ENCODE data around the gene PLCG2.
"Not testable (repeated sequence)": the region's sequence is repeated elsewhere in the genome, so short reads cannot be mapped to it uniquely, and the experiment has no call there.

Gene PLCG2

GRCh38 chr16:81846105-81846504 is 67.0 kb downstream of the PLCG2 start:
- peak; percentile 79 for DNase-seq (ENCODE audit: low read depth)

GRCh38 chr16:81848306-81848853 is 69.3 kb downstream of the PLCG2 start:
- DNase-seq (ENCODE audit: low read depth) = no peak

GRCh38 chr16:81850197-81850944 is 71.3 kb downstream of the PLCG2 start:
- no peak for DNase-seq (ENCODE audit: low read depth)

- no peak for DNase-seq (ENCODE audit: low read depth)
Observed at GRCh38 chr16:81852347-81852746, 73.3 kb downstream of the PLCG2 start.

GRCh38 chr16:81855552-81856153 is 76.6 kb downstream of the PLCG2 start:
- no peak for DNase-seq (ENCODE audit: low read depth)

- DNase-seq (ENCODE audit: low read depth) = no peak
Observed at GRCh38 chr16:81860287-81861266, 81.5 kb downstream of the PLCG2 start.

DNA sequence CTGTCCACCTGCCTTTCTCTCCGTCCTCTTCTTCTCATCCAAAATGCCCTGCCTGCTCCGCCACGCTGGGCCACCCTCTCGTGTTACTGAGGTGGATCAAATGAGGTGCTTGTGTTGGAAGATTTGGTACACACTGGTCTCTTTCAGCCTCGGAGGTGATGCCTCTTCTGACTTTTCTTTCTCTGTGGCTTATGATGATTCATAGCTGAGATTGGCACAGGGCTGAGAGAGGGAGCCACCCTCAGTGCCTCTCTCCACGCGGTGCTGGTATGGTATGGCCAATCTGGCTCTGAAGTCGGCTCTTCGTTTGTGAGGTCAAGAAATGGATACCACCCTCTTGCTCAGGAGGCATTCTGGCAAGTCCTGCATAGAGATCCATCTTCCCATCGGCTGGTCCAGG is 82.4 kb downstream of the PLCG2 start:
- DNase-seq (ENCODE audit: low read depth) = peak; percentile 30

- DNase-seq (ENCODE audit: low read depth) = no peak
Observed at GRCh38 chr16:81861915-81862314, 82.8 kb downstream of the PLCG2 start.

- no peak for DNase-seq (ENCODE audit: low read depth)
Observed at GRCh38 chr16:81863630-81864352, 84.7 kb downstream of the PLCG2 start.

GRCh38 chr16:81864646-81865382 is 85.7 kb downstream of the PLCG2 start:
- DNase-seq (ENCODE audit: low read depth) = no peak

GRCh38 chr16:81866820-81867440 is 87.8 kb downstream of the PLCG2 start:
- no peak for DNase-seq (ENCODE audit: low read depth)

DNA sequence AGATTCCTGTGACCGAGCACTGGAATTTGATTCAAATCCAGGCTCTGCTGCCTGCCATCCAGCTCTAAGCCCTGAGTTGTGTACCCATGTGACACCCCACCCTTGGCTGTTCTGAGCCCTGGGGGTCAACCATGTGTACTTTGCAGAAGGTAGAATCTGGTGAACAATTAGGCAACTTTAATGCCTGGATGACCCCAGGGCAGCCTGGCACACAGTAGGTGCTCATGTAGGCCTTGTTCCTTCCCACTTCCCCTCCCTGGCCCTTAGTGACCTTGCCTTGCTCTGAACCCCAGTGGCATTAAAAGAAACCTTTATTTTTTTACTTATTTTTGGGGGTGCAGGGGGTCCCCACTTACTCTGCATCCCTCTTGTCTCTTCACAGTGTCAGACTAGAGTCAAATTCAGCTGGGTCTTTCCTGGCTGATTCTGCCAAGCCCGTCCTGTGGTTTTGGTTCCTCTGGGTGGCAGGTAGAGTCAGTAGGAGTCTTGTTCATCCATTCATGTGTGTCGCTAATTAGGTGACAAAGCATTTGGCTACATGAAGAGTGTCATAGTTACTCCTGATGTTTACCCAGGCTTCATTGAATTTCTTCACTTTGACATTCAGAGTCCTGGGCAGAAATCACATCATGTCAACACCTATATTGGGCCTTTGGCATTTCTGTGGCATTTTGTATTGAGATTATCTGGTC is 89.1 kb downstream of the PLCG2 start:
- no peak for DNase-seq (ENCODE audit: low read depth)

- DNase-seq (ENCODE audit: low read depth) = no peak
Observed at GRCh38 chr16:81869326-81869725, 90.2 kb downstream of the PLCG2 start.

GRCh38 chr16:81873206-81873605 is 94.1 kb downstream of the PLCG2 start:
- DNase-seq (ENCODE audit: low read depth) = no peak

- peak; percentile 72 for DNase-seq (ENCODE audit: low read depth)
Observed at GRCh38 chr16:81873843-81874752, 95.0 kb downstream of the PLCG2 start.

GRCh38 chr16:81875461-81875860 is 96.4 kb downstream of the PLCG2 start:
- DNase-seq (ENCODE audit: low read depth) = no peak

DNA sequence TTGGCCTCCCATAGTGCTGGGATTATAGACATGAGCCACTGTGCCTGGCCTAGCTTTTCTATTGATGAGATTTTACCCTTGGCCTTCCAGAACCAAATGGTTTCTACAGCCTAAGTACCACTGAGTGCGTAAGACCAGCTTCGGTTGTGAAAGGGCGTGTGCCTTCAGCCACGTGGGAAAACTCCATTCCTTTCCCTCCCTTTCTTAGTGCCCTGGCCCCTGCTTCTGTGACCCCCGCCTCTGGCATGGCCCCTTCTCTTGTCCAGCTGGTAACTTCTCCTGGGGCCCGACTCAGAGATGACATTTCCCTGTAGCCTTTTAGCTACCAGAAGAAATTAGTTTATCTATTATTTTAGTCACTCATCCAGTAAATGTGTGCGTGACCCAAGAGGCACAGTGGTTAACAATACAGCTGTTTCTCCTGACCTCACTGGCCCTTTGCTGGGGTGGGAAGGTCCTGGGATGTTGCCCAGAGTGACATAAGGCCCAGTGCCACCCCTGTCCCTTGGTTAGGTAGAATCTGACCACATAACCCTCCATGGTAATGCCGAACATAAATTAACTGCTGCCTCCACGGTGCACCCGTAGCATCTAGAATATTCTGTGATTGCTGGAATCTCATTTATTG is 97.3 kb downstream of the PLCG2 start:
- DNase-seq (ENCODE audit: low read depth) = no peak

DNA sequence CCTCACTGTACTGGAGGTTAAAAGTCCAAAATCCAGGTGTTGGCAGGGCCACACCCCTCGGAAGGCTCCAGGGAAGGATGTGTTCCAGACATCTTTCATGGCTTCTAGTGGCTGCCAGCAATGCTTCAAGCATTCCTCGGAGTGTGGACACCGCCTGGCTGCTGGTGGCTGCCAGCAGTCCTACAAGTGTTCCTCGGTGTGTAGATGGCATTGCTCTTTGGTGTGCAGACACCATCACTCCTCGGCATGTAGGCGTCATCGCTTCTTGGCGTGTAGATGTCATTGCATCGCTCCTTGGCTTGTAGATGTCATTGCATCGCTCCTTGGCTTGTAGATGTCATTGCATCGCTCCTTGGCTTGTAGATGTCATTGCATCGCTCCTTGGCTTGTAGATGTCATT is 98.4 kb downstream of the PLCG2 start:
- not testable (repeated sequence) for DNase-seq (ENCODE audit: low read depth)
